HEK293 (cell line): ENCODE results near the gene PLCB3.

Experiments
- GLIS2 ChIP-seq: fragments of 450-650 bp; formaldehyde crosslinking; IDR thresholded peaks from 2 replicates; pipeline ENCODE4 v1.5.1; 2016; ENCODE audit warnings: missing biosample characterization, missing genetic modification characterization
- SETDB1 ChIP-seq: IDR thresholded peaks from one replicate; pipeline ENCODE4 v1.6.1; 2017; ENCODE audit warnings: mild to moderate bottlenecking, low read length, moderate library complexity, mixed read lengths; ENCODE audit not compliant: insufficient read length
- ZNF292 ChIP-seq: fragments of 450-650 bp; formaldehyde crosslinking; IDR thresholded peaks from 2 replicates; pipeline ENCODE4 v1.5.1; 2016; ENCODE audit warnings: low read depth, missing biosample characterization, missing genetic modification characterization, borderline replicate concordance
- ZNF354C ChIP-seq: fragments of 450-650 bp; formaldehyde crosslinking; IDR thresholded peaks from 2 replicates; pipeline ENCODE4 v1.5.1; 2016; ENCODE audit warnings: missing biosample characterization, missing genetic modification characterization, low read depth, borderline replicate concordance
- ZNF660 ChIP-seq: fragments of 450-650 bp; IDR thresholded peaks from 2 replicates; pipeline ENCODE4 v1.5.1; 2018; ENCODE audit warnings: missing biosample characterization, mild to moderate bottlenecking, missing genetic modification characterization
- TF ChIP-seq, protein P1 (sequence below): fragments of 450-650 bp; formaldehyde crosslinking; IDR thresholded peaks from 2 replicates; pipeline ENCODE4 v1.5.1; 2016; ENCODE audit warnings: missing biosample characterization, missing genetic modification characterization

DNA sequence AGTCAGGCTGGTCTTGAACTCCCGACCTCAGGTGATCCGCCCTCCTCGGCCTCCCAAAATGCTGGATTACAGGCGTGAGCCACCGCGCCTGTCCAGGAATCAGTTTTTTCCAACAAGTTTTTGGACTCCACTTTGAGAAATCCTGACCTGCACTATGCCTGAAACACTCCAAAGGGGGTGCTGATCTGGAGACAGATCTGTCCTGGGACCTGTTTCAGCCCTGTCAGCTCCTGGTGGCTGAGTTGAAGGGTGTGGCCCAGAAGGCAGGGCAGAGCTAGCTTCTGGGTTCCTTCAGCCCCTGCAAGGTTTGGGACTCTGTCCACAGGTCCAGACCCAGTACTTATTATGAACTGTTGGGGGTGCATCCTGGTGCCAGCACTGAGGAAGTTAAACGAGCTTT is 19.8 kb upstream of the PLCB3 start:
- TF ChIP-seq, protein P1, sequence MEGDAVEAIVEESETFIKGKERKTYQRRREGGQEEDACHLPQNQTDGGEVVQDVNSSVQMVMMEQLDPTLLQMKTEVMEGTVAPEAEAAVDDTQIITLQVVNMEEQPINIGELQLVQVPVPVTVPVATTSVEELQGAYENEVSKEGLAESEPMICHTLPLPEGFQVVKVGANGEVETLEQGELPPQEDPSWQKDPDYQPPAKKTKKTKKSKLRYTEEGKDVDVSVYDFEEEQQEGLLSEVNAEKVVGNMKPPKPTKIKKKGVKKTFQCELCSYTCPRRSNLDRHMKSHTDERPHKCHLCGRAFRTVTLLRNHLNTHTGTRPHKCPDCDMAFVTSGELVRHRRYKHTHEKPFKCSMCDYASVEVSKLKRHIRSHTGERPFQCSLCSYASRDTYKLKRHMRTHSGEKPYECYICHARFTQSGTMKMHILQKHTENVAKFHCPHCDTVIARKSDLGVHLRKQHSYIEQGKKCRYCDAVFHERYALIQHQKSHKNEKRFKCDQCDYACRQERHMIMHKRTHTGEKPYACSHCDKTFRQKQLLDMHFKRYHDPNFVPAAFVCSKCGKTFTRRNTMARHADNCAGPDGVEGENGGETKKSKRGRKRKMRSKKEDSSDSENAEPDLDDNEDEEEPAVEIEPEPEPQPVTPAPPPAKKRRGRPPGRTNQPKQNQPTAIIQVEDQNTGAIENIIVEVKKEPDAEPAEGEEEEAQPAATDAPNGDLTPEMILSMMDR, result no peak
- no peak for TF ChIP-seq ZNF660 (tag by site-specific recombination)
- no peak for TF ChIP-seq SETDB1
- no peak for TF ChIP-seq ZNF292 (tag by site-specific recombination)
- no peak for TF ChIP-seq GLIS2 (tag by site-specific recombination)
- no peak for TF ChIP-seq ZNF354C
